GM18873 (cell line): Measurements from ENCODE around the gene MEDAG.
A peak's percentile ranks its signal among the peaks of the same experiment; 100 is the strongest.

Experiments used
- ATAC-seq: cut with Tn5 transposase; IDR thresholded peaks from one replicate; pipeline ENCODE4 v1.9.1; 2021; ENCODE audit warnings: mild to moderate bottlenecking, moderate library complexity, moderate number of reproducible peaks; ENCODE audit not compliant: unreplicated experiment, low FRiP score

Gene MEDAG

GRCh38 chr13:30936971-30937370 is 30.9 kb downstream of the MEDAG start:
- ATAC-seq = no peak

GRCh38 chr13:30943881-30944280 is 37.8 kb downstream of the MEDAG start:
- no peak for ATAC-seq

GRCh38 chr13:30957258-30957943 is 51.3 kb downstream of the MEDAG start:
- no peak for ATAC-seq

- no peak for ATAC-seq
Observed at GRCh38 chr13:30959678-30960077, 53.6 kb downstream of the MEDAG start.

GRCh38 chr13:30963791-30964190 is 57.7 kb downstream of the MEDAG start:
- no peak for ATAC-seq

GRCh38 chr13:30965380-30965779 is 59.3 kb downstream of the MEDAG start:
- no peak for ATAC-seq

- ATAC-seq = no peak
Observed at GRCh38 chr13:30966101-30966500, 60.0 kb downstream of the MEDAG start.

- no peak for ATAC-seq
Observed at GRCh38 chr13:30968846-30969245, 62.8 kb downstream of the MEDAG start.

GRCh38 chr13:30971575-30971974 is 65.5 kb downstream of the MEDAG start:
- ATAC-seq = no peak

GRCh38 chr13:30972888-30973377 is 66.9 kb downstream of the MEDAG start:
- no peak for ATAC-seq

- peak; percentile 50 for ATAC-seq
Observed at GRCh38 chr13:30974350-30974749, 68.3 kb downstream of the MEDAG start.
